Stimulated activated CD8-positive, alpha-beta memory T cell treated with anti-CD3 and anti-CD28 coated beads, Interleukin-2, amount 100 ng/mL, for 1 hour (primary cell): ENCODE data around the gene RAG1.
"Not testable (repeated sequence)": the region's sequence is repeated elsewhere in the genome, so short reads cannot be mapped to it uniquely, and the experiment has no call there.

Experiments used
- DNase-seq, 2 donors: peaks; one replicate each; pipeline ENCODE4 v3.0.0-alpha.2; 2020; ENCODE audit warnings: low read depth in 2 of 2

Gene RAG1

GRCh38 chr11:36567694-36568093, at the start of gene RAG1:
Gene RAG1 (plus strand): TSS chr11:36568007. CDS start chr11:36573305, 5,298 bp downstream.
- no peak for DNase-seq

DNA sequence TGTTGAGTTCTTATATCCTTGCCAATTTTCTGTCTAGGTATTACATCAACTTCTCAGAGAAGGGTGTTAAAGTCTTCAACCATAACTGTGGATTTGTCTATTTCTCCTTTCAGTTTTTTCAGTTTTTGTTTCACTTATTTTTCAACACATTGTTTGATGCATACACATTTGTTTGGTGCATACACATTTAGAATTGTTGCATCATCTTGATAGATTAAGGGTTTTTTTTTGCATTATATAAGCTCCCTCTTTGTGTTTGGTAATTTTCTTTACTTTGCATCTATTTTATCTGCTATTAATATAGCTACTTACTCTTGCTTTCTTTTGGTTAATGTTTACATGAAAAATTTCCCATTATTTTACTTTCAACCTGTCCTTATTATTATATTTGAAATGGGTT, 37.0 kb upstream of the RAG1 start:
- DNase-seq, result no peak

GRCh38 chr11:36532941-36533601, 34.7 kb upstream of the RAG1 start:
- no peak for DNase-seq

- no peak for DNase-seq
Observed at GRCh38 chr11:36534276-36534840, 33.4 kb upstream of the RAG1 start.

DNA sequence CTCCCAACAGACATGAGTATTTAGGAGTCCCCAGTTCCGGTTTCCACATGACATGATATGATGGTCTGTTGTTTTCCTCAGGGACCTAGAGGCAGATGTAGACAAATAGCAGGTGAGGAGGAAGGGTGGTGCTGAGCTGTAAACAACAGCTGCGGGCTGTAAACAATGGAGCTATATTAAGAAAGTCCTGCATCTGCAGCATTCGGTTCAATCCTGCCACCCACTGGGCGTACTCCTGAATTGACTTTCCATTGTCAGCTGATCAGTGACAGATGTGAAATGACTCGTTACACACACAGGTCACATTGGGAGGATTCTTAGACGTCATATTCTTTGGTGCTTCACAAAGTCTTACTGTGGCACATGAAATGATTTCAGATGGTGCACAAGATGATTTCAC, 26.8 kb upstream of the RAG1 start:
- DNase-seq, result no peak

DNA sequence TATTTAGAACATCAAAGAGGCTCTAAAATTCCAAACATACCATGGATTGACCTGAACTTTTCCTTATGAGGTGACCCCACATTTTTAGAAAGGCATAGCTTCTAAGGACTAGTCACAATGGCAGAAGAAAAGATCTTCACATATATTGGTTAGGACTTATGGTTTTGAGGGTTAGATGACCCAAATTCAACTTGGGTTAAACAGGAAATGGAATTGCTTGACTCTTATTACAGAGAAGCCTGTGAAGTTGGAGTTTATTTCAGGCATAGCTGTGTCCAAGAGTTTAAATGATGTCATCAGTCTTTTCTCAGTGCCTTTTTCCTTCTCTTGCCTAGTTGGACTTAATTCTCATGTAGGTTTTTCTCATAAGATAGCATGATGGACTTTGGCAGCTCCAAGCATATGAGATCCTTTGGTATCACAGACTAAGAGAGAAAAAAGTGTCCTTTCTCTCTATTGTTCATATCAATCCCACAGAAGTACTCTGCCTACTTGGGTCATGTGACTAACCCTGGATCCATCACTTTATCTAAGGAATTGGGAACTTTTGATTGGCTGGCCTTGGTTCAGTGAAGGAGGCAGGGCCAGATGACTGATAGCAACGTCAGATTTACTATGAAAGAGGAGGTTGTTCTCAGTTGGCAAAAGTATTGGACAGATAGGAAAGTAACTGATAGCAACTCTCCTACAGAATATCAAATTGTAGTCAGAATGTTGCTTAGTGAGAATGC, 17.3 kb upstream of the RAG1 start:
- no peak for DNase-seq

GRCh38 chr11:36557390-36557789, 10.4 kb upstream of the RAG1 start:
- not testable (repeated sequence) for DNase-seq

DNA sequence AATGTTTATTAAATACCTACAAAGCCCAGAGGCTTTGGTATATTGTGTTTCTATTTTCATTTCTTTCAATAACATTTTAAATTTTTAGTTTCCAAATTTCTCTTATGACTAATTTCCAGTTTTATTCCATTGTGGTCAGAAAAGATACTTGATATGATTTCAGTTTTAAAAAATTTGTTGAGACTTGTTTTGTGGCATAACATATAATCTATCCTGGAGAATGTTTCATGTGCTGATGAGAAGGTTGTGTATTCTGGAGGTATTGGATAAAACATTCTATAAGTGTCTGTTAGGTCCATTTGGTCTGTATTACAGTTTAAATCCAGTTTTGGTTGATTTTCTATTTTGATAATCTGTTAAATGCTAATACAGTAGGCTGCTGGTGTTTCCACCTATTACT, 9.8 kb upstream of the RAG1 start:
- DNase-seq, result no peak

GRCh38 chr11:36558571-36559413, 9.0 kb upstream of the RAG1 start:
- no peak for DNase-seq

GRCh38 chr11:36564376-36565030, 3.3 kb upstream of the RAG1 start:
- peak in 1 of 2 donors; percentile 6 for DNase-seq

DNA sequence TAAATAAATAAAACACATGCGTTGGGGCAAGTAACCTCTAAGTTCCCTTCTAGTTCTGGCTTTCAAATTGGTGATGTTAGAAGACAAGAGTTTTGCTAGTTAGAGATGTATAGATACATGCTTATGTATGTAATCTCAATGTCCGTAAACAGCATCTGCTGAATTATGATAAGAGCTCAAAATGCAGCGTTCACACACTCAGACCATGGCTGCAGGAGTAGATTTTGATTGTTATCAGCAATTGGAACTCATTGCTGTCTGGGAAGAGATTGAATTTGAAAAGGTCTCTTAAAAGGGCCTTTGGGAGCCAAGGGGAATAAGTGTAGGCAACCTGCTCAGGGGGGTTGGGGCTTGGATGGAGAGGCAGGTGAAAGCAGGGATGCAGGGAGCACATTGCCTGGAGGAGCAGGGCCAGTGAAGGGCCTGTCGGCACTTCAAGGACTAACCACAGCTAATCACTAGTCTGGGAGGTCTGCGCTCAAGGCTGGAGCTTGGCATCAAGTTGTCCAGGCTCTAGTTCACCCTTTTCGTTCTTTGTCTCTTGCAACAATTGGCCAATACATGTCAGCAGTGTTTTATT, 2.7 kb upstream of the RAG1 start:
- no peak for DNase-seq

GRCh38 chr11:36566407-36567053, 1.3 kb upstream of the RAG1 start:
- no peak for DNase-seq

GRCh38 chr11:36569095-36569494, 1.3 kb downstream of the RAG1 start:
- no peak for DNase-seq

DNA sequence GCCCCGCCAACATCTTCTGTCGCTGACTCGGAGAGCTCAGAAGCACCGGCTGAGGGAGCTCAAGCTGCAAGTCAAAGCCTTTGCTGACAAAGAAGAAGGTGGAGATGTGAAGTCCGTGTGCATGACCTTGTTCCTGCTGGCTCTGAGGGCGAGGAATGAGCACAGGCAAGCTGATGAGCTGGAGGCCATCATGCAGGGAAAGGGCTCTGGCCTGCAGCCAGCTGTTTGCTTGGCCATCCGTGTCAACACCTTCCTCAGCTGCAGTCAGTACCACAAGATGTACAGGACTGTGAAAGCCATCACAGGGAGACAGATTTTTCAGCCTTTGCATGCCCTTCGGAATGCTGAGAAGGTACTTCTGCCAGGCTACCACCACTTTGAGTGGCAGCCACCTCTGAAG, 6.7 kb downstream of the RAG1 start:
- no peak for DNase-seq

GRCh38 chr11:36577373-36577772, 9.6 kb downstream of the RAG1 start:
- no peak for DNase-seq

DNA sequence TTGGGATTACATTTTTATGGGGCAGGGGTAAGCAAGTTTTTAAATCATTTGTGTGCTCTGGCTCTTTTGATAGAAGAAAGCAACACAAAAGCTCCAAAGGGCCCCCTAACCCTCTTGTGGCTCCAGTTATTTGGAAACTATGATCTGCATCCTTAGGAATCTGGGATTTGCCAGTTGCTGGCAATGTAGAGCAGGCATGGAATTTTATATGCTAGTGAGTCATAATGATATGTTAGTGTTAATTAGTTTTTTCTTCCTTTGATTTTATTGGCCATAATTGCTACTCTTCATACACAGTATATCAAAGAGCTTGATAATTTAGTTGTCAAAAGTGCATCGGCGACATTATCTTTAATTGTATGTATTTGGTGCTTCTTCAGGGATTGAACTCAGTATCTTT, 10.1 kb downstream of the RAG1 start:
- no peak for DNase-seq

DNA sequence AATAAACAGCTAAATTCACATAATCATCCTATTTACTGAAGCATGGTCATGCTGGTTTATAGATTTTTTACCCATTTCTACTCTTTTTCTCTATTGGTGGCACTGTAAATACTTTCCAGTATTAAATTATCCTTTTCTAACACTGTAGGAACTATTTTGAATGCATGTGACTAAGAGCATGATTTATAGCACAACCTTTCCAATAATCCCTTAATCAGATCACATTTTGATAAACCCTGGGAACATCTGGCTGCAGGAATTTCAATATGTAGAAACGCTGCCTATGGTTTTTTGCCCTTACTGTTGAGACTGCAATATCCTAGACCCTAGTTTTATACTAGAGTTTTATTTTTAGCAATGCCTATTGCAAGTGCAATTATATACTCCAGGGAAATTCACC, 10.7 kb downstream of the RAG1 start:
- DNase-seq, result no peak

DNA sequence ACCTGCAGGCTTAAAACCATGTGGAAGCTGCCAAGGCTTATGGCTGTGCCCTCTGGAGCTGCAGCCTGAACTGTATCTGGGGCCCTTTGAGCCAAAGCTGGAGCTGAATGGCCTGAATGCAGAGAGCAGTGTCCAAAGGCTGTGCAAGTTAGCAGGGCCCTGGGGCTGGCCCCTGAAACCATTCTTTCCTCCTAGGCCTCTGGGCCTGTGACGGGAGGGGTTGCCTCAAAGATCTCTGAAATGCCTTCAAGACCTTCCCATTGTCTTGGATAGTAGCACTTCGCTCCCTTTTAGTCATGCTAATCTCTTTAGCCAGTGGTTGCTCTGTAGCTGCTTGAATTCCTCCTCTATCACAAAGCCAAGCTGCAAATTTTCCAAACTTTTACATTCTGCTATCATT, 13.7 kb downstream of the RAG1 start:
- no peak for DNase-seq

DNA sequence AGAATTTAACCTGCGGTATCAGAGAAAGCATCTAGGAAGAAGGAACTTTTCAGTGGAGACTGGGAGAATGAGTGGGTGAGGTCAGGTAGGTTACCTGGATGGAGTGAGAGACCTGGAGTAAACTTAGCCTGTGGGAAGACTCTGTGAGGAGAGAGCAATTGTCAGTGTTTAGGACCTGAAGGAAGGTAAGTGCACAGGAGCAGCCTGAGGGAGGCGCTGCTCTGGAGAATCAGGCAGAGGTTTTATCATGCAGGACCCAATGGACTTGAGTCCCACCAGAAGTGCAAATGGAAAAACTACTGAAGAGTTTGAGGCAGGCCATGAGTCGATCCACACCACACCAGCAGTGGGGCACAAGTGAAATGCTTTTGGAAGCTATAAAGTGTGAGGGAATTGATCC, 15.9 kb downstream of the RAG1 start:
- no peak for DNase-seq

GRCh38 chr11:36586543-36586942, 18.7 kb downstream of the RAG1 start:
- DNase-seq, result no peak

GRCh38 chr11:36588099-36588498, 20.3 kb downstream of the RAG1 start:
- no peak for DNase-seq
